Esophagus muscularis mucosa (tissue), 4 donors: ENCODE measurements around the gene FBXO34.
"Not testable (repeated sequence)": the region's sequence is repeated elsewhere in the genome, so short reads cannot be mapped to it uniquely, and the experiment has no call there.

Experiments used
- EP300 ChIP-seq: sonication (generic); formaldehyde crosslinking; IDR thresholded peaks from one replicate; pipeline ENCODE4 v1.6.1; 2017; ENCODE audit warnings: antibody characterized with exemption
- POLR2A ChIP-seq: fragments of 450-650 bp; IDR thresholded peaks from one replicate; pipeline ENCODE4 v1.6.1; 2017; ENCODE audit warnings: antibody characterized with exemption, moderate library complexity, mild to moderate bottlenecking, low read depth
- TF ChIP-seq, protein P1 (sequence below), 3 experiments: fragments of 200-600 bp in 2 of 3; fragments of 450-650 bp in 1 of 3; sonication (generic) in 2 of 3; IDR thresholded peaks; one replicate each; pipeline ENCODE4 v1.5.1; 2017 to 2019; ENCODE audit warnings: antibody characterized with exemption in 3 of 3, mild to moderate bottlenecking in 2 of 3, moderate library complexity in 1 of 3

DNA sequence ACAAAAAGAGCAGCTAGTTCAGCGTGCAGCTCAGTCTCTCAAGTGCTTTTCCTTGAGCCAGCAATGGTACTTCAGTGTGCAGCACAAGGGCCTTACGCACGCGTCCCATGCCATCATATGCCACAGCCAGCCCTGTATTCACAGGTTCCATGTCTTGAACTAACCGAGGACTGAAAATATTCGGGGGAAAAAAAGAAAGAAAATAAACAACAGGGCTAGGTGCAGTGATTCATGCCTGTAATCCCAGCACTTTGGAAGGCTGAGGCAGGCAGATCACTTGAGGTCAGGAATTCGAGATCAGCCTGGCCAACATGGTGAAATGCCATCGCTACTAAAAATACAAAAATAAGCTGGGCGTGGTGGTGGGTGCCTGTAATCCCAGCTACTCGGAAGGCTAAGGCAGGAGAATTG is 111.8 kb downstream of the FBXO34 start:
- TF ChIP-seq, protein P1, sequence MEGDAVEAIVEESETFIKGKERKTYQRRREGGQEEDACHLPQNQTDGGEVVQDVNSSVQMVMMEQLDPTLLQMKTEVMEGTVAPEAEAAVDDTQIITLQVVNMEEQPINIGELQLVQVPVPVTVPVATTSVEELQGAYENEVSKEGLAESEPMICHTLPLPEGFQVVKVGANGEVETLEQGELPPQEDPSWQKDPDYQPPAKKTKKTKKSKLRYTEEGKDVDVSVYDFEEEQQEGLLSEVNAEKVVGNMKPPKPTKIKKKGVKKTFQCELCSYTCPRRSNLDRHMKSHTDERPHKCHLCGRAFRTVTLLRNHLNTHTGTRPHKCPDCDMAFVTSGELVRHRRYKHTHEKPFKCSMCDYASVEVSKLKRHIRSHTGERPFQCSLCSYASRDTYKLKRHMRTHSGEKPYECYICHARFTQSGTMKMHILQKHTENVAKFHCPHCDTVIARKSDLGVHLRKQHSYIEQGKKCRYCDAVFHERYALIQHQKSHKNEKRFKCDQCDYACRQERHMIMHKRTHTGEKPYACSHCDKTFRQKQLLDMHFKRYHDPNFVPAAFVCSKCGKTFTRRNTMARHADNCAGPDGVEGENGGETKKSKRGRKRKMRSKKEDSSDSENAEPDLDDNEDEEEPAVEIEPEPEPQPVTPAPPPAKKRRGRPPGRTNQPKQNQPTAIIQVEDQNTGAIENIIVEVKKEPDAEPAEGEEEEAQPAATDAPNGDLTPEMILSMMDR (IDR thresholded peaks at IDR 0.05), result not testable (repeated sequence)
- TF ChIP-seq POLR2A, EP300: not testable (repeated sequence)
